OCI-LY7 (cell line): ENCODE measurements around the gene ABHD17A.

Source experiments
- CTCF ChIP-seq: fragments of 200-600 bp; sonication (generic); conservative IDR thresholded peaks from 2 replicates; pipeline ENCODE4 v1.5.1; 2014; ENCODE audit warnings: mild to moderate bottlenecking, antibody characterized with exemption, low read length, moderate library complexity, mixed read lengths
- EZH2phosphoT487 ChIP-seq: fragments of 200-600 bp; sonication (generic); IDR thresholded peaks from 2 replicates; pipeline ENCODE4 v1.6.1; 2018; ENCODE audit warnings: low read depth, borderline replicate concordance, mild to moderate bottlenecking, mixed run types, antibody characterized with exemption, low read length, moderate library complexity, mixed read lengths

DNA sequence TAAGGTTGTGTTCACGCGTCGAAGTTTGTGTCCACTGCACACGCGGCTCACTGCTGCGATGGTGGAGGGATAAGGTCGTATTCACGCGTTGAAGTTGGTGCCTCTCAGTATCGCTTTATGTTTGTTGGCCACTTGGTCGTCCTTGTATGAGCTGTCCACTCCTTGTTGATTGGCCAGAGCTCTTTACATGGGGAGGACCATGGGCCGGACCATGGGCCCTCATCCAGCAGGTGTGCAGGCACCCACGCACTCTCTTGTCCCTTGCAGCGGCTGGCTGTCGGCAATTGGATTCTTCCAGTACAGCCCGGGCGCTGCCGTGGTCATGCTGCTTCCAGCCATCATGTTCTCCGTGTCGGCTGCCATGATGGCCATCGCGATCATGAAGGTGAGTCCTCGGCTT lies 37.5 kb upstream of the ABHD17A start:
- TF ChIP-seq CTCF = no peak
- TF ChIP-seq EZH2phosphoT487 = no peak
